GM12801 (cell line): ENCODE data around the gene LONRF2.

ENCODE experiments used
- TF ChIP-seq, protein P1 (sequence below): IDR thresholded peaks from one replicate; pipeline ENCODE4 v1.5.1; 2011; ENCODE audit warnings: control low read depth; ENCODE audit not compliant: insufficient read length; ENCODE audit errors: extremely low read depth

Gene LONRF2

DNA sequence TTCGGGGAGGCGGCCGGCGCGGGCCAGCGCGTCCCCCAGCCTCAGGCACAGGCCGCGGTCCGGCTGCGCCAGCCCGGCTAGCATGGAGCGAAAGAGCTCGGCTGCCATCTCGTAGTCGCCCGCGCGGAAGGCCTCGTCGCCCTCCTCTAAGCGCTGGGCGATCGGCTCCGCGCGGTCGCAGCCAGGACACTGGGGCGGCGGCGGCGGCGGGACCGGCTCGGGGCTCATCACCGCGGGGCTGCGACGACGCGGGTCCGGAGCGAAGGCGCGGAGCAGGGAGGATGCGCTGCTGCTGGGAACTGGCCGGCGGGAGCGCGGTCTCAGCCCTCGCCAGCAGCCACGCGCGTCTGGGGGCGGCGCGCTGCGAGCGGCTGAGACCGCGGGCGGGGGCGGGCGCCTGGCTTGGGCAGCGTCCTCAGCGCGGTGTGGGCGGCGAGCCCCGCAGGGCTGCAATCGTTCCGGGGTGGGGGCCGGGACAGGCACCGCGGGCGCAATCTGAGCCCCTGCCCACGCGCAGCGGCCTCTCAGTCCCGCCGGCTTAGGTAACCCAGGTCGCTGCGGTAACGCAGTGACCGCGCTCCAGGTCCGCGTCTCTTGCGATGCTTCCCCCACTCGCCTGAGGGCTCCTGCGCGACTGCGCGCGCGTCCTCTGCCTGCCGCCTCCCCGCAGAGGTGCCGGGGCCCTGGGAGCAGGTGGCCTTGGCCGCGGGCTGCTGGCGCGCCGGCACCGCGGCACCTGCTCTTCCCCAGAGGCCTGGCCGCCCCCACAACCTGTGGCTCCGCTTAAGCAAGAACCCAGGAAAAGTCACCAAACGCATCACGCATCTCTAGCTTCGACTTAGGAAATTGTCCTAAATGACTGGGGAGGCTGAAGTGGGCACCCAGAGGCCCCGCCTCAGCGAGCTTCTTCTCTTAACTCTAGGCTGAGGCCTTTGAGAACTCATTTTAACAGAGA is at the start of gene LONRF2:
Gene LONRF2 (minus strand): TSS at position 636 of the 955 bp plus-strand sequence. CDS start 408 bp downstream, at position 228.
- TF ChIP-seq, protein P1, sequence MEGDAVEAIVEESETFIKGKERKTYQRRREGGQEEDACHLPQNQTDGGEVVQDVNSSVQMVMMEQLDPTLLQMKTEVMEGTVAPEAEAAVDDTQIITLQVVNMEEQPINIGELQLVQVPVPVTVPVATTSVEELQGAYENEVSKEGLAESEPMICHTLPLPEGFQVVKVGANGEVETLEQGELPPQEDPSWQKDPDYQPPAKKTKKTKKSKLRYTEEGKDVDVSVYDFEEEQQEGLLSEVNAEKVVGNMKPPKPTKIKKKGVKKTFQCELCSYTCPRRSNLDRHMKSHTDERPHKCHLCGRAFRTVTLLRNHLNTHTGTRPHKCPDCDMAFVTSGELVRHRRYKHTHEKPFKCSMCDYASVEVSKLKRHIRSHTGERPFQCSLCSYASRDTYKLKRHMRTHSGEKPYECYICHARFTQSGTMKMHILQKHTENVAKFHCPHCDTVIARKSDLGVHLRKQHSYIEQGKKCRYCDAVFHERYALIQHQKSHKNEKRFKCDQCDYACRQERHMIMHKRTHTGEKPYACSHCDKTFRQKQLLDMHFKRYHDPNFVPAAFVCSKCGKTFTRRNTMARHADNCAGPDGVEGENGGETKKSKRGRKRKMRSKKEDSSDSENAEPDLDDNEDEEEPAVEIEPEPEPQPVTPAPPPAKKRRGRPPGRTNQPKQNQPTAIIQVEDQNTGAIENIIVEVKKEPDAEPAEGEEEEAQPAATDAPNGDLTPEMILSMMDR = no peak

DNA sequence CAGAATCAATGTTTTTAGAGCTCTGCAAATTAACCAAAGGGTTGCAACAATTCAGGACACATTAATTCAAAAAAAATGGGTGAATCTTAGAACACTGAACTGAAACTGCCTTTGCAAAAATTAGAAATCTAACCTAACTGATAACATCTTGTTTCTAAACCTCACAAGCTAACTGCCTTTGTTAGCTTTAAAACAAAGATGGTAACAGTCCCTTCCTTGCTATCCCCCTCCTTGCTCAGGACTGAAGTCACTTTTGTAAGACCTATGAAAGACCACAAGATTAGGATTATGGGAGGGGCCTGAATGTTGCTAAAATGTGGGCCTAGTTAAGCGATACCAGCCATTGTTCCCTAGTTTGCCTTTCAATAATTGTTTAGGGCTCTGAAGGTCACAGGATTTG is 44.9 kb upstream of the LONRF2 start:
- TF ChIP-seq, protein P1 = no peak

DNA sequence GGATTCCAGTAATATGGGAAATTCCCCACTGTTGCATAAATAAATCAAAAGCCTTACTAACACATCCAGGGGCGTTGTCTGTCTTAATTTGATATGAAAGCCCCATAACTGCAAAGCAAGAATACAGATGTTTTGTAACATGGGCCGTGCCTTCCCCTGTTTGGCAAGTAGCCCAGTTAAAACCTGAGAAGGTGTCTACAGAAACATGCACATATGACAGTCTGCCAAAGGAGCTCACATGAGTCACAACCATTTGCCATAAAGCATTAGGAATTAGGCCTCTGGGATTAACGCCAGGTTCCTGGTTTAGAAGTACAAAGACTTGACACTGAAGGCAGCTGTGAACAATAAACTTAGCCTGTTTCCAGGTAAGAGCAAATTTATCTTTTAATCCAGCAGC is 43.1 kb upstream of the LONRF2 start:
- TF ChIP-seq, protein P1 = no peak

DNA sequence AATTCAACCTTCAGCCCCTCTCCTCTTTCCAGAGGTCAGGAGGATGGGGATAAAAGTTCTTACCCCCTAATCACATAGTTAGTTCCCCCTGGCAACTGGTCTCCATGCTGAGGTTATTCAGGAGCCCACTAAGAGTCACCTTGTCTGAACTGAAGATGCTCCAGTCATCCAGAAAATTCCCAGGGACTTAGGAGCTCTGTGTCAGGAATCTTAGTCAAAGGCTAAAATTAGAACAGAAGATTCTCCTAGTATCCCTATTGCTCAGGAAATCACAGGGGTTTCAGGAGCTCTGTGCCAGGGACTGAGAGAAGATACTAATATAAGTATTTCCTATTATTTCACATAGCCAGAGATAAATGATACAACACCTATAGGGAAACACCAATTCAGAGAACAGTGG is 37.3 kb upstream of the LONRF2 start:
- TF ChIP-seq, protein P1 = no peak

DNA sequence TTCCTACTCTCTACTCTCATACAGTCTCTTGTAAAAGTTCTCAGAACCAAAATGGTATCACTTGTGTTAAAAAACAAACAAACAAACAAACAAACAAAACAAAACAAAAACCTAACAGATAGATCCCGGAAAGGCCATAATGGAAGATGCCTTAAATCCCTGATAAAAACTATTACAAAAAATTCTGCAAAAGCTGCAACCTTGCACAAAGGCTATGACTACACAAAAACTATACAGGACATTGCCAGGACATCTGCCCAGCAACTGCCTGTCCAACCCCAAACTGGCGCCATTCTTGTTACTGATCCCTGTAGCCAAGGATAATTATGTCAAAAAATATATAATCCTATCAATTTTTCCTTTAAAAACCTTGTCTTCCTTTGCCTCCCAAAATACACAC is 36.3 kb upstream of the LONRF2 start:
- TF ChIP-seq, protein P1 = no peak

DNA sequence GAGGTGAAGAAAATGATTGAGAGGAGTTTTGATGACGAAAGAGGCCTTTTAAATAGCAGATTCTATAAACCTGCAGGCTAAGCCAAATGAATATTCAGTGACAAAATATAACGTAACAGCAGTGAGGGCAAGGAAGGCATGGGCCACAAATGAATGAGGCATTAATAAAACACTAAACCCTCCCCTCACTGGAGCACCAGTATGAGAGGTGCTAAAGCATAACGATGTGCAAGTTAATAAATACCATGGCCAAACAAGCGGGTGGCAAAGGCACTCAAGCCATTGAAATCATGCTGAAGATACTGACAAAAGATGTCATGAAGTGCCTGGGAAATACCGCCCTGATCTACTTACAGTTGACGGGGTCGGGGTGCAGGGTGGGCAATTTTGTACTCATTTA is 30.2 kb upstream of the LONRF2 start:
- TF ChIP-seq, protein P1 = no peak

DNA sequence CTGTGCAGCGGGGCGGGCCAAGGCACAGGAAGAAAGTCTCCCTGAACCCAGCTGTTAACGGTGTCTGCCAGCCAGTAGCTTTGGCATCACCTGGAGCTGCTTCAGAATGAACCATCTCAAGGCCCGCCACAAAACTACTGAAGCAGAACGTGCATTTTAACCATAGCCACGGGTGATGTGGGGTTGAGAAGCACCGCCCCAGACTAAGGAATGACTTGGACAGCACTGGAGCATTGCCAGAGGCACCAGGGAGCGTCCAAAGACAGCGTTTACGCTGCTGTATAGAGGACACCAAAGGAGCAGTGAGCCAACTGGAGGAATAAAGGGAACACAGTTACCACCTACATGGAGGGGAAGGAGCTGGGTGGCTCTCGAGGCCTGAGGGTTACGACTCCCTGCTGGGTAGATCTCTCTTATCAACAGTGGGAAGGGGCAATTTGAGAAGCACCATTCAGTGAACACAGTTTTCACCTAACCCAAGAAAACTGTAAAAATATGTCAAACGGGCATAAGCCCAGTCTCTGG is 28.4 kb upstream of the LONRF2 start:
- TF ChIP-seq, protein P1 = no peak
